Activated naive CD8-positive, alpha-beta T cell treated with anti-CD3 and anti-CD28 coated beads, Interleukin-2, amount 50 U/mL, for 24 hours (primary cell): ENCODE results near the gene MZT2B.
"Not testable (repeated sequence)": the region's sequence is repeated elsewhere in the genome, so short reads cannot be mapped to it uniquely, and the experiment has no call there.

Experiments
- ATAC-seq: fragments of 150-1000 bp; cut with Tn5 transposase; one replicate; pipeline ENCODE4 v1.10.0; 2021
- DNase-seq: peaks from one replicate; pipeline ENCODE4 v3.0.0; 2021
- H3K27ac Mint-ChIP-seq: one replicate; pipeline ENCODE4 v1.8.0; 2021; ENCODE audit warnings: mild to moderate bottlenecking, mixed read lengths
- H3K27me3 Mint-ChIP-seq: one replicate; pipeline ENCODE4 v1.8.0; 2021; ENCODE audit warnings: mixed read lengths
- H3K36me3 Mint-ChIP-seq: one replicate; pipeline ENCODE4 v1.8.0; 2021; ENCODE audit warnings: low read depth, mixed read lengths
- H3K4me1 Mint-ChIP-seq: one replicate; pipeline ENCODE4 v1.8.0; 2021; ENCODE audit warnings: mixed read lengths
- H3K4me3 Mint-ChIP-seq: one replicate; pipeline ENCODE4 v1.8.0; 2021; ENCODE audit warnings: mild to moderate bottlenecking, moderate library complexity, mixed read lengths
- H3K9me3 Mint-ChIP-seq: one replicate; pipeline ENCODE4 v1.8.0; 2021; ENCODE audit warnings: mixed read lengths

MZT2B gene

GRCh38 chr2:130181325-130181879 lies 660 bp upstream of the MZT2B start, which contains the start of gene SMPD4:
TSS of gene SMPD4 (minus strand) at chr2:130181602. CDS start at chr2:130176592, 5,010 bp downstream.
- ATAC-seq (peak; percentile 69), DNase-seq (peak; percentile 98)
- Mint-ChIP-seq H3K9me3 (no peaks in the 10 kb centered on the region), H3K4me3 (peak within 1 kb of the TSS; percentile 93), H3K27me3 (no peaks in the 10 kb centered on the region), H3K36me3 (peaks cover 14% of the 10 kb centered on the region), H3K4me1 (peaks cover 23% of the 10 kb centered on the region), H3K27ac (peak within 1 kb of the TSS; percentile 92)

GRCh38 chr2:130182826-130183511 lies 907 bp downstream of the MZT2B start:
- Mint-ChIP-seq H3K27ac (peak overlapping the region; percentile 84), H3K4me1 (peaks cover 21% of the 10 kb centered on the region), H3K36me3 (peaks cover 10% of the 10 kb centered on the region), H3K4me3 (peak overlapping the region; percentile 83)
- H3K9me3 Mint-ChIP-seq, DNase-seq, ATAC-seq, H3K27me3 Mint-ChIP-seq: not testable (repeated sequence)

- no peaks in the 10 kb centered on the region for H3K9me3 Mint-ChIP-seq
- DNase-seq, result no peak
- ATAC-seq, result no peak
- H3K4me1 Mint-ChIP-seq, result peaks cover 16% of the 10 kb centered on the region
- H3K27me3 Mint-ChIP-seq, result no peaks in the 10 kb centered on the region
- H3K4me3 Mint-ChIP-seq, result peak overlapping the region; percentile 83
- peaks cover 6% of the 10 kb centered on the region for H3K36me3 Mint-ChIP-seq
- peak overlapping the region; percentile 84 for H3K27ac Mint-ChIP-seq
These were observed 1.7 kb downstream of the MZT2B start for GRCh38 chr2:130183512-130184373.

- DNase-seq (no peak), ATAC-seq (no peak)
- no peak overlapping the region for H3K4me3 Mint-ChIP-seq
- H3K9me3 Mint-ChIP-seq, result no peaks in the 10 kb centered on the region
- H3K36me3 Mint-ChIP-seq, result peaks cover 5% of the 10 kb centered on the region
- peak overlapping the region; percentile 52 for H3K27ac Mint-ChIP-seq
- H3K4me1 Mint-ChIP-seq, result peaks cover 11% of the 10 kb centered on the region
- no peaks in the 10 kb centered on the region for H3K27me3 Mint-ChIP-seq
These were observed 3.4 kb downstream of the MZT2B start for GRCh38 chr2:130185436-130185835.

- ATAC-seq (no peak), DNase-seq (no peak)
- H3K27ac Mint-ChIP-seq, result peak overlapping the region; percentile 52
- no peak overlapping the region for H3K4me3 Mint-ChIP-seq
- H3K4me1 Mint-ChIP-seq, result peaks cover 8% of the 10 kb centered on the region
- peaks cover 5% of the 10 kb centered on the region for H3K36me3 Mint-ChIP-seq
- H3K9me3 Mint-ChIP-seq, result no peaks in the 10 kb centered on the region
- no peaks in the 10 kb centered on the region for H3K27me3 Mint-ChIP-seq
These were observed 3.8 kb downstream of the MZT2B start for GRCh38 chr2:130185896-130186295.

GRCh38 chr2:130186391-130186790 lies 4.3 kb downstream of the MZT2B start:
- H3K27me3 Mint-ChIP-seq, result no peaks in the 10 kb centered on the region
- H3K27ac Mint-ChIP-seq, result no peak overlapping the region
- H3K36me3 Mint-ChIP-seq, result peaks cover 4% of the 10 kb centered on the region
- H3K4me1 Mint-ChIP-seq, result peaks cover 7% of the 10 kb centered on the region
- DNase-seq (no peak), ATAC-seq (no peak)
- H3K4me3 Mint-ChIP-seq, result no peak overlapping the region
- H3K9me3 Mint-ChIP-seq, result no peaks in the 10 kb centered on the region

GRCh38 chr2:130187268-130187667 lies 5.2 kb downstream of the MZT2B start:
- H3K4me1 Mint-ChIP-seq, result peaks cover 7% of the 10 kb centered on the region
- H3K36me3 Mint-ChIP-seq, result peaks cover 4% of the 10 kb centered on the region
- no peak for DNase-seq
- no peak overlapping the region for H3K27ac Mint-ChIP-seq
- no peak overlapping the region for H3K4me3 Mint-ChIP-seq
- no peaks in the 10 kb centered on the region for H3K27me3 Mint-ChIP-seq
- no peaks in the 10 kb centered on the region for H3K9me3 Mint-ChIP-seq
- no peak for ATAC-seq

- H3K27me3 Mint-ChIP-seq, result not testable (repeated sequence)
These were observed 6.1 kb downstream of the MZT2B start for GRCh38 chr2:130187859-130188792.

GRCh38 chr2:130188958-130189357 lies 6.9 kb downstream of the MZT2B start:
- H3K9me3 Mint-ChIP-seq, H3K36me3 Mint-ChIP-seq, H3K27me3 Mint-ChIP-seq, DNase-seq, H3K4me3 Mint-ChIP-seq, H3K27ac Mint-ChIP-seq, ATAC-seq, H3K4me1 Mint-ChIP-seq: not testable (repeated sequence)

More at GRCh38 chr2:130187859-130188792, 6.1 kb downstream of the MZT2B start:
- not testable (repeated sequence) for H3K36me3 Mint-ChIP-seq, ATAC-seq, H3K27ac Mint-ChIP-seq, H3K4me3 Mint-ChIP-seq, DNase-seq, H3K9me3 Mint-ChIP-seq, H3K4me1 Mint-ChIP-seq

GRCh38 chr2:130190237-130190636 lies 8.2 kb downstream of the MZT2B start:
- DNase-seq (no peak), ATAC-seq (no peak)
- peaks cover 4% of the 10 kb centered on the region for H3K4me1 Mint-ChIP-seq
- H3K9me3 Mint-ChIP-seq, result no peaks in the 10 kb centered on the region
- H3K27ac Mint-ChIP-seq, result no peak overlapping the region
- no peak overlapping the region for H3K4me3 Mint-ChIP-seq
- no peaks in the 10 kb centered on the region for H3K27me3 Mint-ChIP-seq
- peaks cover 2% of the 10 kb centered on the region for H3K36me3 Mint-ChIP-seq

GRCh38 chr2:130191319-130191718 lies 9.3 kb downstream of the MZT2B start:
- not testable (repeated sequence) for DNase-seq, H3K36me3 Mint-ChIP-seq, H3K27me3 Mint-ChIP-seq, ATAC-seq, H3K4me3 Mint-ChIP-seq, H3K27ac Mint-ChIP-seq, H3K4me1 Mint-ChIP-seq, H3K9me3 Mint-ChIP-seq

GRCh38 chr2:130192451-130192850 lies 10.4 kb downstream of the MZT2B start:
- H3K4me1 Mint-ChIP-seq, H3K27me3 Mint-ChIP-seq, H3K4me3 Mint-ChIP-seq, H3K36me3 Mint-ChIP-seq, ATAC-seq, DNase-seq, H3K27ac Mint-ChIP-seq, H3K9me3 Mint-ChIP-seq: not testable (repeated sequence)

GRCh38 chr2:130193824-130194223 lies 11.8 kb downstream of the MZT2B start:
- H3K27me3 Mint-ChIP-seq, DNase-seq, H3K36me3 Mint-ChIP-seq, H3K27ac Mint-ChIP-seq, H3K9me3 Mint-ChIP-seq, H3K4me1 Mint-ChIP-seq, ATAC-seq, H3K4me3 Mint-ChIP-seq: not testable (repeated sequence)

- peak; percentile 44 for ATAC-seq
- H3K27me3 Mint-ChIP-seq, H3K27ac Mint-ChIP-seq, H3K36me3 Mint-ChIP-seq, H3K4me3 Mint-ChIP-seq, H3K9me3 Mint-ChIP-seq, DNase-seq, H3K4me1 Mint-ChIP-seq: not testable (repeated sequence)
These were observed 13.1 kb downstream of the MZT2B start for GRCh38 chr2:130195089-130195635.
